ENCODE measurements around the gene EEF2KMT. TPM values are rescaled to one million over a fixed set of nuclear protein-coding genes. Genes with fewer than 3 reads are reported as not detected.
"Not testable (repeated sequence)": the region's sequence is repeated elsewhere in the genome, so short reads cannot be mapped to it uniquely, and the experiment has no call there.

EEF2KMT gene
- total and polyA plus RNA-seq, 7 donors = 8.2 to 22.2 (median 11.1) TPM

DNA sequence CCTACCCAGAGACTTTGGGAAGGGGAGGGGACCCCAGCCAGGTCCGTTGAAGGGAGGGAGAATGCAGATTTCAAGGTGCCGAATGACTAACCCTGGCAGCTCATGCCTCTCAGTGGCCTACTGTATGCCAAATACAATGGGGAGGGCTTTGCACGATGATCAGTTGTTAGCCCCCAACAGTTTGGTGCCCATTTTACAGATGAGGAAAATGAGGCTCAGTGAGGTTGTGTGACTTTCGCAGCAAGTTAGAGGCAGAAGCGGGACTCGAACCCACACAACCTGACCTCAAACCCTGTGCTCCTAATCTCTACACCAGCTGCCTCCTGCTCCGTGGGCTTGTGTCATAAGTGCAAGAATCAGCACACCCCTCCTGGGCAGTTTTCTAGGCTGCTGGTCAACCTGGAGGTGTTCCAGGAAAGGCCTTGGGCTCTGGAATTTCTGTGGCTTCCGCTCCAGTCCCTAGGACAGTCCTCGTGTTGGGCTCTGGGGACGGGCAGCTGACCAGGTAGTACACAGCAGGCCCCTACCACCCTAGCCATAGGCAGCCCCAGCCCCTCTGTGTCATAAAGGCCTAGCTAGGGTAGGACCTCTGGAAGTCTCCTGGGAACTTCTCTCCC lies 52.0 kb downstream of the EEF2KMT start:
- WGBS, 3 donors = 85 to 88% (median 87%) methylated on average over 10 of the region's 10 CpGs

DNA sequence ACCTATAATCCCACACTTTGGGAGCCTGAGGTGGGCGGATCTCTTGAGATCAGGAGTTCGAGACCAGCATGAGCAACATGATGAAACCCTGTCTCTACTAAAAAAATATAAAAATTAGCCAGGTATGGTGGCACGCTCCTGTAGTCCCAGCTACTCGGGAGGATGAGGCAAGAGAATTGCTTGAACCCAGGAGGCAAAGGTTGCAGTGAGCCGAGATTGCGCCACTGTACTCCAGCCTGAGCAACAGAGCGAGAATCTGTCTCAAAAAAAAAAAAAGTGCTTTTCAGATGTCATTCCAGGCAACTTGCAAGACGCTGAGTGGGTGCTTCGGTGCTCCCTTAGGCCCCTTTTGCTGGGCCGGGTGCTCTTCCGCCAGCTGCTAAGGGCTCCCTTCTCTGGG lies 53.0 kb downstream of the EEF2KMT start:
- H3K4me3 ChIP-seq; DNase-seq; H3K4me1 ChIP-seq; intact Hi-C loops (cut with DNase I); H3K9me3 ChIP-seq; ATAC-seq; H3K27ac ChIP-seq; H3K27me3 ChIP-seq (ENCODE audit: insufficient read depth in 3 of 3, low read length in 2 of 3); H3K36me3 ChIP-seq (ENCODE audit: insufficient read depth in 1 of 2, low read depth in 1 of 2): not testable (repeated sequence)
- WGBS, 3 donors = 94 to 96% (median 95%) methylated on average over 11 of the region's 11 CpGs

More for the DNA sequence above, 52.0 kb downstream of the EEF2KMT start:
- H3K27ac ChIP-seq = no peak overlapping the region
- H3K36me3 ChIP-seq (ENCODE audit: insufficient read depth in 1 of 2, low read depth in 1 of 2) = no peaks in the 10 kb centered on the region
- H3K9me3 ChIP-seq = no peaks in the 10 kb centered on the region
- H3K4me1 ChIP-seq = no peaks in the 10 kb centered on the region
- H3K4me3 ChIP-seq = no peak overlapping the region
- ATAC-seq (no peak), DNase-seq (peak in 1 of 2 donors; percentile 1)
- TF ChIP-seq, protein P1, sequence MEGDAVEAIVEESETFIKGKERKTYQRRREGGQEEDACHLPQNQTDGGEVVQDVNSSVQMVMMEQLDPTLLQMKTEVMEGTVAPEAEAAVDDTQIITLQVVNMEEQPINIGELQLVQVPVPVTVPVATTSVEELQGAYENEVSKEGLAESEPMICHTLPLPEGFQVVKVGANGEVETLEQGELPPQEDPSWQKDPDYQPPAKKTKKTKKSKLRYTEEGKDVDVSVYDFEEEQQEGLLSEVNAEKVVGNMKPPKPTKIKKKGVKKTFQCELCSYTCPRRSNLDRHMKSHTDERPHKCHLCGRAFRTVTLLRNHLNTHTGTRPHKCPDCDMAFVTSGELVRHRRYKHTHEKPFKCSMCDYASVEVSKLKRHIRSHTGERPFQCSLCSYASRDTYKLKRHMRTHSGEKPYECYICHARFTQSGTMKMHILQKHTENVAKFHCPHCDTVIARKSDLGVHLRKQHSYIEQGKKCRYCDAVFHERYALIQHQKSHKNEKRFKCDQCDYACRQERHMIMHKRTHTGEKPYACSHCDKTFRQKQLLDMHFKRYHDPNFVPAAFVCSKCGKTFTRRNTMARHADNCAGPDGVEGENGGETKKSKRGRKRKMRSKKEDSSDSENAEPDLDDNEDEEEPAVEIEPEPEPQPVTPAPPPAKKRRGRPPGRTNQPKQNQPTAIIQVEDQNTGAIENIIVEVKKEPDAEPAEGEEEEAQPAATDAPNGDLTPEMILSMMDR (IDR thresholded peaks at IDR 0.05) = no peak
- intact Hi-C loops (cut with DNase I) = no loop called here
- no peaks in the 10 kb centered on the region for H3K27me3 ChIP-seq (ENCODE audit: insufficient read depth in 3 of 3, low read length in 2 of 3)

DNA sequence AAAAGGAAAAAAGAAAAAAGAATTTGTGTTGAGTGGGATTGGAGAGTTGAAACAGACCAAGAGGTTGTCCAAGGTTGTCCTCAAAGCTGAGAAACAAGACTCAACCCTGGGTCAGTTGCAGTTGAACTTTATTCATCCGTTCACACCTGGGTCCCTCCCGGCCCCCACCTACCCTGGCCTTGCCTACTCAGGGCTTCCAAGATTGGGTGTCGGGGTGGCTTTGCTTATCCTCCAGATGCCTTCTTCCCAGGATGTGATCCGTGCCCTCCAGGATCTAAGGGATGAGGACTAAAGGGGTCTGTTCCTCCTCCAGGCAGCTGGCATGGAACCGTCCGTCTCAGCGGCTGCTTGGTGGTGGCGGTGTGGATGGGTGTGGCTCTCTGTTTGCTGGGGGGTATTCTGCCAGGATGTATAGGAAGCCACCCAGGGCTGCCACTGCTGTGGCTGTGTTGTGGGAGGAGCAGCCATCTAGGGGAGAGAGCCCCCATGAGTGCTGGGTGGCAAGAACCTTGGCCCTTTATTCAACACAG lies 53.5 kb downstream of the EEF2KMT start:
- intact Hi-C loops (cut with DNase I) = no loop called here
- no peaks in the 10 kb centered on the region for H3K27me3 ChIP-seq (ENCODE audit: insufficient read depth in 3 of 3, low read length in 2 of 3)
- ATAC-seq = no peak
- no peak overlapping the region for H3K4me3 ChIP-seq
- H3K4me1 ChIP-seq = no peaks in the 10 kb centered on the region
- TF ChIP-seq, protein P1 (IDR thresholded peaks at IDR 0.05) = no peak
- no peaks in the 10 kb centered on the region for H3K9me3 ChIP-seq
- WGBS, 3 donors = 89 to 95% (median 94%) methylated on average over 8 of the region's 8 CpGs
- H3K36me3 ChIP-seq (ENCODE audit: insufficient read depth in 1 of 2, low read depth in 1 of 2) = no peaks in the 10 kb centered on the region
- no peak overlapping the region for H3K27ac ChIP-seq
- DNase-seq = no peak

DNA sequence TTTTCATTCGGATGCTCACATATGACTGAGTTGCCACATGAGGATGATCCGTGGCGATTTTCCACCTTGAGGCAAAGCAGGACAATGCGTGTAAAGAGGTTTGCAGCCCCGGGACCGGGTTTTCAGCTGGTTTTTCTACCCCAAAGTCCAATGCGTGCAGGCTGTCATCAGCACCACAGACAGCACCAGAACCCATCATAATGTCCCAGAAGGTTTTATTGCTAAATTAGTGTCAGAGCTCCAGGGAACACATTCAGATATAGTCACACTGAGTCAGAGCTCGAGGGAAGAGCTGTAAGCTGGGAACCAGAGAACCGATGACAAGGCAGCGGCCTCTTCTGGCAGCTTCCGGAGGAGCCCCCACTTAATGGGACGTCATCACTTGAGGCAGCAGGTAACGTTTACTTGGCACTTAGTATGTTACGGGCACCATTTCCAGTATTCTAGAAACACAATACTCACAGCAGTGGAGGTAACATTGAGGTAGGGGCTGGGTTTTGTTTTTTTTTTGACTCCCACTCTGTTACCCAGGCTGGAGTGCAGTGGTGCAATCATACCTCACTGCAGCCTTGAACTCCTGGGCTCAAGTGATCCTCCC lies 54.9 kb downstream of the EEF2KMT start:
- TF ChIP-seq, protein P1 (IDR thresholded peaks at IDR 0.05) = no peak
- no peaks in the 10 kb centered on the region for H3K27me3 ChIP-seq (ENCODE audit: insufficient read depth in 3 of 3, low read length in 2 of 3)
- H3K4me1 ChIP-seq = no peaks in the 10 kb centered on the region
- DNase-seq (no peak), ATAC-seq (no peak)
- H3K36me3 ChIP-seq (ENCODE audit: insufficient read depth in 1 of 2, low read depth in 1 of 2) = no peaks in the 10 kb centered on the region
- no peaks in the 10 kb centered on the region for H3K9me3 ChIP-seq
- WGBS, 3 donors = 72 to 75% (median 74%) methylated on average over 14 of the region's 14 CpGs
- intact Hi-C loops (cut with DNase I) = no loop called here
- H3K4me3 ChIP-seq = no peak overlapping the region
- H3K27ac ChIP-seq = no peak overlapping the region

DNA sequence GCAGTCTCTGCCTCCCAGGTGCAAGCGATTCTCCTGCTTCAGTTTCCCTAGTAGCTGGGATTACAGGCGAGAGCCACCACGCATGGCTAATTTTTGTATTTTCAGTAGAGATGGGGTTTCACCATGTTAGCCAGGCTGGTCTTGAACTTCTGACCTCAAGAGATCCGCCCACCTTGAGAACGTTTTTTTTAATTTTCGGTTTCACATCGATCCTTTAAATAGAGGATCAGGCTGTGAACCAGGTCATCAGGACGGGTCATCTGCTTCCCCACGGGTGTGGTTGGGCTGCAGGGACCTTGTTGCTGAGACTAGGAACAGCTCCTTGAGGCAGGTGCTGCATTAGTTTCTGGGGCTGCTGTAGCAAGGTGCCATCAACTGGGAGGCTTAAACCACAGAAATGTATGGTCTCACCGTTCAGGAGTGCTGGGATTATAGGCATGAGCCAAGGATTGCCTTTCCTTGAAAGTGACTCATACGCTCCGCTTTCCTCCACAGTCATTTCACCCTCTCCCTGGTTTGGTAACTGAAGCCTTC lies 55.9 kb downstream of the EEF2KMT start:
- Histone ChIP-seq H3K9me3 (no peaks in the 10 kb centered on the region), H3K36me3 (ENCODE audit: insufficient read depth in 1 of 2, low read depth in 1 of 2) (no peaks in the 10 kb centered on the region), H3K27me3 (ENCODE audit: insufficient read depth in 3 of 3, low read length in 2 of 3) (no peaks in the 10 kb centered on the region), H3K4me3 (no peak overlapping the region), H3K4me1 (no peaks in the 10 kb centered on the region), H3K27ac (no peak overlapping the region)
- TF ChIP-seq, protein P1 (IDR thresholded peaks at IDR 0.05) = no peak
- 61 to 65% (median 63%) methylated on average over 12 of the region's 12 CpGs for WGBS, 3 donors
- ATAC-seq (no peak), DNase-seq (peak in 1 of 2 donors; percentile 5)
- intact Hi-C loops (cut with DNase I) = no loop called here
